IMR-90 (cell line): ENCODE measurements around the gene FAM163B. TPM values are rescaled to one million over a fixed set of nuclear protein-coding genes. Genes with fewer than 3 reads are reported as not detected.

Experiments used
- ATAC-seq: fragments of 200-7000 bp; cut with Tn5 transposase; 2 replicates; pipeline ENCODE4 v1.9.1; 2020; ENCODE audit warnings: low read depth, mild to moderate bottlenecking, moderate library complexity
- BruUV-seq: library from RNA; stranded (reverse); fragments of 400-500 nt; replicated peaks from 2 replicates; lab custom pipeline; 2021; lab: Mats Ljungman, UMichigan
- CTCF ChIA-PET: fragments of 300-600 bp; formaldehyde crosslinking; extraction: SDS; loops from one replicate; lab custom pipeline; 2021; ENCODE audit warnings: antibody characterized with exemption; lab: Yijun Ruan, JAX
- POLR2A ChIA-PET: fragments of 300-600 bp; sonication (Branson Sonifier 250); formaldehyde crosslinking; loops from one replicate; lab custom pipeline; 2022; ENCODE audit warnings: antibody characterized with exemption; ENCODE audit not compliant: unreplicated experiment; lab: Charles Lee
- DNase-seq: peaks from one replicate; pipeline ENCODE4 v3.0.0; 2013
- H2AFZ ChIP-seq: replicated peaks from 2 replicates; pipeline ENCODE3; 2013; ENCODE audit warnings: low read length, mild to moderate bottlenecking; ENCODE audit not compliant: poor library complexity
- H2AK5ac ChIP-seq: 2 replicates; pipeline ENCODE4 v1.6.1; 2013; ENCODE audit warnings: low read depth, low read length, inconsistent platforms
- H2AK9ac ChIP-seq: replicated peaks from 2 replicates; pipeline ENCODE3; 2013; ENCODE audit warnings: mild to moderate bottlenecking, low read depth, low read length, moderate library complexity; ENCODE audit not compliant: poor library complexity
- H2BK120ac ChIP-seq: 2 replicates; pipeline ENCODE4 v1.6.1; 2013; ENCODE audit warnings: low read depth, low read length, inconsistent platforms
- H2BK15ac ChIP-seq: 3 replicates; pipeline ENCODE4 v1.6.1; 2013; ENCODE audit warnings: low read depth, low read length, inconsistent platforms
- H2BK20ac ChIP-seq: 2 replicates; pipeline ENCODE4 v1.6.1; 2013; ENCODE audit warnings: low read depth, mild to moderate bottlenecking, inconsistent platforms, low read length, moderate library complexity
- H2BK5ac ChIP-seq: 2 replicates; pipeline ENCODE4 v1.6.1; 2013; ENCODE audit warnings: mild to moderate bottlenecking, low read depth, low read length, inconsistent platforms; ENCODE audit not compliant: poor library complexity, severe bottlenecking
- H3K14ac ChIP-seq: replicated peaks from 2 replicates; pipeline ENCODE4 v1.6.1; 2013; ENCODE audit warnings: low read depth, low read length, inconsistent platforms
- H3K18ac ChIP-seq: 2 replicates; pipeline ENCODE4 v1.6.1; 2013; ENCODE audit warnings: low read depth, low read length, control low read depth
- H3K23ac ChIP-seq: 2 replicates; pipeline ENCODE4 v1.6.1; 2013; ENCODE audit warnings: low read depth, low read length, inconsistent platforms
- H3K27ac ChIP-seq: 2 replicates; pipeline ENCODE4 v1.5.1; 2013; ENCODE audit warnings: mild to moderate bottlenecking, control low read depth, low read length; ENCODE audit not compliant: insufficient read depth
- H3K27me3 ChIP-seq: 2 replicates; pipeline ENCODE4 v1.6.1; 2013; ENCODE audit warnings: low read length; ENCODE audit not compliant: control insufficient read depth, insufficient read depth
- H3K36me3 ChIP-seq: 2 replicates; pipeline ENCODE4 v1.6.1; 2013; ENCODE audit warnings: low read length, mixed read lengths; ENCODE audit not compliant: control insufficient read depth, insufficient read depth
- H3K4ac ChIP-seq: 2 replicates; pipeline ENCODE4 v1.6.1; 2013; ENCODE audit warnings: low read depth, low read length, inconsistent platforms
- H3K4me1 ChIP-seq: 2 replicates; pipeline ENCODE4 v1.6.1; 2013; ENCODE audit warnings: low read length, mixed read lengths; ENCODE audit not compliant: control insufficient read depth, insufficient read depth
- H3K4me2 ChIP-seq: 2 replicates; pipeline ENCODE4 v1.6.1; 2013; ENCODE audit warnings: low read depth, mild to moderate bottlenecking, control low read depth, low read length, moderate library complexity
- H3K4me3 ChIP-seq: 2 replicates; pipeline ENCODE4 v1.5.1; 2013; ENCODE audit warnings: low read depth, mild to moderate bottlenecking, control low read depth, low read length, moderate library complexity; ENCODE audit not compliant: insufficient read depth
- H3K56ac ChIP-seq: 2 replicates; pipeline ENCODE4 v1.6.1; 2013; ENCODE audit warnings: low read length, inconsistent platforms; ENCODE audit not compliant: insufficient read depth; ENCODE audit errors: extremely low read depth
- H3K79me1 ChIP-seq, 2 experiments: 2 replicates each; pipeline ENCODE4 v1.6.1; 2013; ENCODE audit warnings: low read length in 2 of 2, inconsistent platforms in 1 of 2, low read depth in 1 of 2
- H3K9ac ChIP-seq: 2 replicates; pipeline ENCODE4 v1.6.1; 2013; ENCODE audit warnings: low read depth, low read length, control low read depth
- H3K9me1 ChIP-seq: 2 replicates; pipeline ENCODE4 v1.6.1; 2013; ENCODE audit warnings: low read length, inconsistent platforms; ENCODE audit not compliant: insufficient read depth
- H3K9me3 ChIP-seq: 2 replicates; pipeline ENCODE4 v1.6.1; 2013; ENCODE audit warnings: low read length; ENCODE audit not compliant: control insufficient read depth, insufficient read depth
- H4K20me1 ChIP-seq: 2 replicates; pipeline ENCODE4 v1.6.1; 2013; ENCODE audit warnings: low read length, inconsistent platforms; ENCODE audit not compliant: insufficient read depth
- H4K5ac ChIP-seq: 2 replicates; pipeline ENCODE4 v1.6.1; 2013; ENCODE audit warnings: mild to moderate bottlenecking, low read depth, low read length, control low read depth
- H4K8ac ChIP-seq, 2 experiments: 2 replicates each; pipeline ENCODE4 v1.6.1; 2013; ENCODE audit warnings: low read depth in 2 of 2, low read length in 2 of 2, control low read depth in 1 of 2, inconsistent platforms in 1 of 2
- H4K91ac ChIP-seq: 2 replicates; pipeline ENCODE4 v1.6.1; 2013; ENCODE audit warnings: low read depth, low read length, inconsistent platforms; ENCODE audit not compliant: insufficient read depth
- BHLHE40 ChIP-seq: fragments of 150-350 bp; IDR thresholded peaks from 2 replicates; pipeline ENCODE4 v1.6.1; 2016; ENCODE audit warnings: mild to moderate bottlenecking, low read depth, low read length
- CEBPB ChIP-seq: IDR thresholded peaks from 2 replicates; pipeline ENCODE4 v1.6.1; 2012; ENCODE audit warnings: low read depth, low read length, improper control_type of control experiment
- CHD1 ChIP-seq: IDR thresholded peaks from 2 replicates; pipeline ENCODE4 v1.6.1; 2012; ENCODE audit warnings: low read depth, low read length, improper control_type of control experiment
- CTCF ChIP-seq: conservative IDR thresholded peaks from 2 replicates; pipeline ENCODE4 v1.5.1; 2012; ENCODE audit warnings: mild to moderate bottlenecking, low read depth, low read length, improper control_type of control experiment
- ELK1 ChIP-seq: fragments of 150-350 bp; IDR thresholded peaks from 2 replicates; pipeline ENCODE4 v1.6.1; 2016; ENCODE audit warnings: low read depth, mild to moderate bottlenecking, low read length, moderate library complexity, borderline replicate concordance
- FOS ChIP-seq: fragments of 150-350 bp; IDR thresholded peaks from 2 replicates; pipeline ENCODE4 v1.6.1; 2016; ENCODE audit warnings: low read depth, low read length
- MAFK ChIP-seq: IDR thresholded peaks from 2 replicates; pipeline ENCODE4 v1.6.1; 2012; ENCODE audit warnings: low read depth, low read length, improper control_type of control experiment
- MAZ ChIP-seq: IDR thresholded peaks from 2 replicates; pipeline ENCODE4 v1.6.1; 2012; ENCODE audit warnings: low read depth, mild to moderate bottlenecking, low read length, improper control_type of control experiment, moderate library complexity, borderline replicate concordance
- MXI1 ChIP-seq: IDR thresholded peaks from 2 replicates; pipeline ENCODE4 v1.6.1; 2012; ENCODE audit warnings: low read depth, mild to moderate bottlenecking, low read length, moderate library complexity, borderline replicate concordance
- NFE2L2 ChIP-seq: fragments of 150-350 bp; IDR thresholded peaks from 2 replicates; pipeline ENCODE4 v1.6.1; 2016; ENCODE audit warnings: low read depth, mild to moderate bottlenecking, low read length
- POLR2A ChIP-seq: IDR thresholded peaks from 2 replicates; pipeline ENCODE4 v1.6.1; 2012; ENCODE audit warnings: mild to moderate bottlenecking, low read depth, low read length
- RAD21 ChIP-seq: IDR thresholded peaks from 2 replicates; pipeline ENCODE4 v1.6.1; 2012; ENCODE audit warnings: low read length, improper control_type of control experiment
- RCOR1 ChIP-seq: IDR thresholded peaks from 2 replicates; pipeline ENCODE4 v1.6.1; 2012; ENCODE audit warnings: mild to moderate bottlenecking, low read length, improper control_type of control experiment; ENCODE audit not compliant: insufficient replicate concordance
- RFX5 ChIP-seq: IDR thresholded peaks from 2 replicates; pipeline ENCODE4 v1.8.0; 2012; ENCODE audit warnings: low read depth, mild to moderate bottlenecking, low read length, moderate library complexity
- SMC3 ChIP-seq: fragments of 150-350 bp; IDR thresholded peaks from 2 replicates; pipeline ENCODE4 v1.6.1; 2016; ENCODE audit warnings: low read depth, mild to moderate bottlenecking, antibody characterized with exemption, low read length, moderate library complexity
- USF2 ChIP-seq: fragments of 150-350 bp; IDR thresholded peaks from 2 replicates; pipeline ENCODE4 v1.6.1; 2017; ENCODE audit warnings: mild to moderate bottlenecking, antibody characterized with exemption, low read length, low read depth
- WGBS, 2 experiments: methylation state at CpG; one replicate each; pipeline versions ENCODE4 v1.1.5 to v1.1.7; 2013; ENCODE audit warnings: missing lambda C conversion rate in 2 of 2; ENCODE audit not compliant: insufficient read length in 1 of 2; ENCODE audit errors: extremely low coverage in 2 of 2; 5-methylcytosine and 5-hydroxymethylcytosine counted together
- dilution Hi-C: fragments of 300-500 bp; cut with HindIII; formaldehyde crosslinking; loops from one replicate; pipeline ENCODE4 v1.14.3; 2018; ENCODE audit warnings: low sequenced_read_pairs; ENCODE audit not compliant: unreplicated experiment
- in situ Hi-C: fragments of 300-500 bp; cut with MboI; formaldehyde crosslinking; loops from 3 replicates; pipeline ENCODE4 v1.14.3; 2019; ENCODE audit warnings: low sequenced_read_pairs, inconsistent platforms, mixed read lengths
- intact Hi-C: fragments of 100-400 bp; cut with micrococcal nuclease; formaldehyde crosslinking; loops from 2 replicates; pipeline ENCODE4 v1.10.0; 2022
- polyA plus RNA-seq, 3 experiments: library from polyadenylated mRNA; depleted of rRNA; stranded (reverse); fragments of >200 nt; gene quantifications; 2 replicates each; pipeline ENCODE4 v1.2.3, GENCODE V29; 2012; ENCODE audit warnings: low replicate concordance in 1 of 3
- total RNA-seq: library from RNA; depleted of rRNA; stranded (reverse); fragments of >200 nt; gene quantifications from 2 replicates; pipeline ENCODE4 v1.2.3, GENCODE V29; 2012

FAM163B gene
- total and polyA plus RNA-seq, 2 of the 4 experiments (the other 2 are of a cell fraction), result not detected

GRCh38 chr9:133538176-133538575, 71.0 kb downstream of the FAM163B start:
- no peak overlapping the region for H2BK5ac ChIP-seq
- H3K4ac ChIP-seq, result no peak overlapping the region
- in situ Hi-C loops (loop anchor here (10.0 kb wide), 2 partner anchors 197 to 457 kb away; partner anchors contain the start of genes SARDH and VAV2), dilution Hi-C loops (no loop called here), intact Hi-C loops (no loop called here)
- no peak overlapping the region for H2AK5ac ChIP-seq
- peaks cover 48% of the 10 kb centered on the region for H3K27me3 ChIP-seq
- H3K4me1 ChIP-seq, result peaks cover 1% of the 10 kb centered on the region; the same call in 1 of the 2 replicates
- ChIA-PET CTCF (no interaction called here), POLR2A (no interaction called here)
- H2AFZ ChIP-seq, result no peak overlapping the region
- H3K36me3 ChIP-seq, result no peaks in the 10 kb centered on the region
- H3K9me3 ChIP-seq, result no peaks in the 10 kb centered on the region
- no peak overlapping the region for H3K27ac ChIP-seq
- H3K14ac ChIP-seq, result no peak overlapping the region
- 81% methylated on average over 10 of the region's 14 CpGs; no CpG with 5 or more reads in 1 of the 2 experiments for WGBS, 2 experiments
- H3K23ac ChIP-seq, result no peak overlapping the region
- no peak overlapping the region for H4K5ac ChIP-seq
- H3K4me2 ChIP-seq, result no peak overlapping the region
- H2BK15ac ChIP-seq, result no peak overlapping the region
- H2BK120ac ChIP-seq, result no peak overlapping the region
- no peak overlapping the region for H4K8ac ChIP-seq
- TF ChIP-seq CEBPB (no peak), BHLHE40 (no peak), MAFK (no peak), RAD21 (no peak), ELK1 (no peak), FOS (no peak), USF2 (no peak), RCOR1 (no peak), SMC3 (no peak), CHD1 (no peak), NFE2L2 (no peak), POLR2A (no peak), CTCF (no peak), MAZ (no peak), MXI1 (no peak), RFX5 (no peak)
- DNase-seq, result no peak
- peaks cover 5% of the 10 kb centered on the region; the same call in 1 of the 2 replicates for H4K20me1 ChIP-seq
- H3K56ac ChIP-seq, result no peak overlapping the region
- no peak overlapping the region for H3K9ac ChIP-seq
- H2BK20ac ChIP-seq, result no peak overlapping the region
- H4K91ac ChIP-seq, result no peak overlapping the region
- H3K4me3 ChIP-seq, result no peak overlapping the region
- H3K18ac ChIP-seq, result no peak overlapping the region
- no peak overlapping the region for H2AK9ac ChIP-seq
- no peaks in the 10 kb centered on the region for H3K9me1 ChIP-seq
- no peak for ATAC-seq
- no peaks in the 10 kb centered on the region for H3K79me1 ChIP-seq
- no TSS peak for BruUV-seq
